Fibroblast of skin of right quadriceps (primary cell): ENCODE data around the gene ALDOC.
A peak's percentile ranks its signal among the peaks of the same experiment; 100 is the strongest.

Source experiments
- DNase-seq: peaks from one replicate; pipeline ENCODE4 v3.0.0-alpha.2; 2013

Gene ALDOC

DNA sequence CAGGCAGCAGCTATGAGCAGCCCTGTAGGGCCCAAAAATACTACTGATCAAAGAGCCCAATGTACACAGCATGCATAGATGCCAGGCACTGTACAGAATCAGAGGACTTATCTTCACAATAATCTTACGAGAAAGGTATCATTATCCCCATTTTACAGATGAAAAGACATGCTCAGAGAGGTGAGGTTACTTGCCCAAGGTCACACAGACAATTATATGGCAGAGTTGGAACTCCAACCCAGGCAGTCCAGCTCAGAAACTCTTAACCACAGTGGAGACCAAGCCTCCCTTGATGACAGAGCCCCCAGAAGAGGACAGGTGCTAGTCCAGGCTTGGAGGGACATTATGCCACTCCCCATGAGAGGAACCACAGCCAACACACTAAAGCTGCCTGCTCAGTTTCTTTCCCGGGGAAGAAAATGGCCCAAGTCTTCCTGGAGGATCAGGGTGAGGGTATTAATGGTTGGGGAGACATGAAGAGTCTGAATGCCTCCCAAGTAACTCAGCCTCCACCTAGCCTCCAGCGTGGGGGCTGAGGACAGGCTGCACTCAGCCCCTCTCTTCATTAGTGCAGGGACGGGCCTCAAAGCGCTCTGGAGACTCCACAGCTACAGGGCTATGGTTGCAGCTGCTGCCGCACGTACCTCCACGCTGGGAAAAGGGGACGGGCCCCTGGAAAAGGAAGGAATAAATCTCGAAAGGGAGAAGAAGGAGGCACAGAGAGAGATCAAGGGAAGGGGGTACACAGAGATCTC lies 25.1 kb downstream of the ALDOC start:
- DNase-seq, result no peak

DNA sequence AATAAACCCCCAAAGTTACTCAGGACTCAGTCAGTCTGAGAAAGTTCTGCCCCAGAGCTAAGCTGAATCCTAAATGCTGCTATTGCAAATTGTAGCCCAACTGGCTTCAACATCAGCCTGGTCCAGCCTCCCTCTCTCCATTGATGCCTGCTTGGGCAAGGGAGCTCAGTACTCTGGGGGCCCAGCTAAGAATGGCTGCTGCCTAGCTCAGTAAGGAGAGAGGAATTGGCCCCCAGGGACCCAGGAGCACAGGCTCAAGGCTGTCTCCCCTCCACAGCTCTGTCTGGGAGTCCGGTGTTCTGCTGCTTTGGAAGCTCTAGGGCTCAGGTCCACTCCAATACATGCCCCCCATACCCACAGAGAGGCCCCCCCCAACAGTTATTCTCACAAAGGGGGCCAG lies 25.8 kb downstream of the ALDOC start:
- DNase-seq, result no peak

DNA sequence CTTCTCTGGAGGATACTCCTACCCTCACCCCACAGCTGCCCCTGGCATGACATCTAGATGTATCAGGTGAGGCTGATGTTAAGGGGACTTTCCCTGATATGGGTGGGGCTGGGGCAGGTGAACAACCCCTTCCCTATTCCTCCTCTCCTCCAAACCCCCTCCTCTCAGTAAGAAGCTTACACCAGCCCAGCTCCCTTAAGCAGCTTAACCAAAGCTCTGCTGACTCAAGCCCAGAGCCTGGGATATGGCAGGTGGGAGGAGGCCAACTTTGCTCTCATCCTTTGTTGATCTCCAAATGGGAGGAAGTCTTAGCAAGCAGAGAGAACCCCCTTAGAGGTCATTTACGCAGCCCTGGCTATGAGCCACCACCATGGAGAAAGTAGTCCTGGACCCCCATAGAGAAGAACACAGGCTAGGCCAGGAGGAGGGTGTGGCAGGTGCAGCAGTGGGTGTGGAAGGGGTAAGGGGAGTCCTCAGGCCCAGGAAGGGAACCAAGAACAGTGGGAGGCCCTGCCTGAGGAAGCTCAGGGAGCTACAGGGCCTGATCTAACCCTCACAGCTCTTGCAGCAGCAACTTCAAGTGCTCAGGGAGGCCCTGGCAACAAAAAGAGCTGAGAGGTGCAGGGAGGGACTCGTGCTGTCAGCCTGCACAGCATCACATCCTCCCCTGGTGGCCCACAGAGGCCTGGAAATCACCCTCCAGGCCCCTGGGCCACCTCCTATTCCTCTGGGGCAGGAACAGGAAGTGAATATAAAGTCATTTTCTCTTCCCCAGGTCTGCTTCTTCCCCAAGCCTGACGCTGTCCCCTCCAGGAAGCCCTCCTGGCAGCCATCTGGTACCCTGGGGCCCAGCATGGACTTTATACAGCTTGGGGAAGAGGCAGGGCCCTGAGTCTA lies 27.2 kb downstream of the ALDOC start:
- DNase-seq, result no peak

DNA sequence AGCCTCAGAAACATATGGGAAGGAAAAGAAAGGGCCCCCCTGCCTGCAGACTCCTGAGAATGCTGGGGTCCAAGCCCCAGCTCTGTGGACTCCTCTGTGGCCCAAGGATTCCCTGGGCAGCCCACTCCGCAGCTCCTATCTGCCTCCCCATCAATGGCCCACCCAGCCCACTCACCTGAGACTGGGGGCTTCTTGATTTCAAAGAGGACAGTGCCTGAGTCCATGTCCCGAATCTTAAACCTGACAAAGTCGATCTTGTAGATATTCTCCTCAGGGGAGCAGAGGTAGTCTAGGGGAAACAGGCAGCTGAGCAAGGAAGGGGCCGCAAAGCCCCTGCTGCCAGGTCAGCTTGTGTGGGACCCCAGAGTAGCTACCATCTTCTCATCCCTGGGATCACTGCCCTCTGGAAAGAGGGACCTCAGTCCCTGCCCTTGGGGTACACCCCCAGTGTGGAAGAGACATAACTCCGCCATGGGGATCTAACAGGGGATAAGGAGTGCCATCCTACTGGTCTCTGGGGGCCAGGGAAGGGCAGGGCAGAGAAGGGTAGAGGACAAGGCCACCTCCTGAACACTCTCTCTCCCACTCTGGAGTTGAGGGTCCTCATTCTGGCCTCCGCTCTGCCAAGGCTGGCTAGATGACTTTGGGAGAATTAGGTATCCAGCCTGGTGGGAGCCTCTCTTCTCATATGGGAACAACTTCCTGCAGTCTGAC lies 28.1 kb downstream of the ALDOC start:
- DNase-seq, result no peak

DNA sequence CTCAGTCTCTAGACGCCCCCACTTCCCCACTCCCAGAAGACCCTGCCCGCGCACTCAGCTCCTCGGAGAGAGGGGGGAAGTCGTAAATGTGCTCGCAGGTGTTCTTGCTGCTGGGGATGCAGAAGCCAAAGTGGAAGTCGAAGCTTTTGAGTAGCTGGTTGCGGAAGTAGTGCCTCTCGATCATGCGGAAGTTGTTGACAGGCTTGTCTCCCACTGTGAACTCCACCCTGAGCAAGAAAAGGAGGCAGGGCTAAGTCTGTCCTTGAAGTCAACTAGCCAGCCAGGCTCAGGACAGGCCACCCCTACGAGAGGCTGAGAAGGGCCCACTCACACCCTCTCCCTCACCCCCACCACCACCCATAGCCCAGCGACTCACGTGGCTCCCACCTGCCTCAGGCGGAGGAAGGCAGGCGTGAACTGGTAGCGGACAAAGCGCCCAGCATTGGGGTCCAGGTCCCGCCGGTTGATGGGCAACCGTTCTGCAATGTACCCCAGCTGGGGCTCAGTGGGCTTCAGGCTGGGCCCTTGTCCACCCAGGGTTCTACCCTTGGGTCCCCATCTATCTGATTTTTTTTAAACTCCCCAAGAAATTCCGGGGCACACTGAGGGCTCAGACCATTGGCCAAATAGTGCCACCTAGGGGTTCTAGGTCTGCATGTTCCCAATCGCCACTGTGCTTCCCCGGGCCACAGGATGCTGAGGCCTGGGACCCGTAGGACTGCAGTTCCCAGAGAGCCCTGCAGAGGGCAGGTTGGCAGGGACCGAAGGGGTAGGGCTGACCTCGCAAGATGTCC lies 28.9 kb downstream of the ALDOC start:
- peak; percentile 46 for DNase-seq

DNA sequence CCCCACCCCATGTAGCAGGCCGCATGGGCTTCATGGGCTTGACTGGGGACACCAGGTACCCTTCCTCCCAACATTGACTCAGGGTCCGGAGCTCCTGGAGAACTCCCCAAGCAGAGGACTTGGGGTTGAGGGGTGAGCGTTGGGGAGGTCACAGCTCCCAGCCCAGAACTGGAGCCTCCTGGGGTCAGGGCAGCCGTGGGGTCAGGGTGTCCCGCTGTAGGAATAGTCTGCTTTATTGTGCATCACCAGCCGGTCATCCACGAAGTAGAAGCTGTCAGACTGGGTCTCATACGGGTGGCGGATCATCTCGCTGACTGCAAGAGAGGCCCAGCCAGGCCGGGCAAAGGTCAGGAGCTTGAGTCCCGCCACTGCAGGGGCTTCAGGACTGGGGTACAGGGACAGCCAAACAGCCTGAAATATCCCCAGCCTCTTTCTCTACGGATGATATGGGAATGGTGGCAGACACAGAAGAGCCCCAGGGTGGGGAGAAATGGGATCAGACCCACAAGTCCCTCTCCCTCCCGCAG lies 29.5 kb downstream of the ALDOC start:
- DNase-seq, result no peak

DNA sequence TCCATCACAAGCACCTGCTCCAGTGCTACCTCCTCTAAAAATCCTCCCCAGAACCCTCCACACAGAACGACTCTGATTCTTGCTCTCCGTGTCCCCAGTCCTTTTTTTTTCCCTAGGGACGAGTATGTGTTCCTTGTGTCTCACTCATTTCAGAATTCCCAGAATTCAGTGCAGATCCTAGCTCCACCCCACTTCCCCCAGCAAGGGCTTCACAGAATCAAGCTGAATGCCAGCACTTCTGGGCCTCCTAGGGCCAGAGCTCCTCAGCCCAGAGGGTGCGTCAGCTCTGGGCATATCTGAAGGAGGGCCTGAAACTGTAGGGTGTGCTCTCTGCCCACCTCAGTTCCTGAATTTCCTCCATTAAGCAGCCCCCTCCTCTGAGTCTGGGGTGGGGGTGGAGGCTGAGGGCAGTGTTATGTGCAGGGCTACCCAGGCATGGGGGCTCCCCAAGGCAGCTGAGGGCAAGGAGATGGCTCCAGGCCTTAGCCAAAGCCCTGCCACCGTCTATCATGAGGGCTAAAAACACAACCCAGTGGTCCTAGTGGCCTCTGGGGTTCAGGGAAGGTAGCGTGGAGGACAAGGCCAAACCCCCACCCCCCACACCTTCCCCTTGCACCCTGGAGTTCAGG lies 30.8 kb downstream of the ALDOC start:
- no peak for DNase-seq

DNA sequence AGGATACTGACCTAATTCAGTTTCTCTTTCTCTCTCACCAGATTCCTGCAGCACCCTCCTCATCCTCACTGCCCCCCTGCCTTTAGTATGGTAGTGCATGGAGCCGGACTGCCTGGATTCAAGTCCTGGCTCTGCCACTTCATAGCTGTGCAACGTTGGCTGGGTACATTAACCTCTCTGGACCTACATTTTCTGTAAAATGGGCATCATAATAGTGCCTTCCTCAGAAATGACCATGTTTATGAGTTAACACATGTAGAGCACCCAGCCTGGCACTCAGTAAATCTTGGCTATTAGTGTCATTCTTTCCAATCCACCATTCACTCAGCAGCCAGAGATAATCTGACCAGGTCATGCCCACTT lies 31.6 kb downstream of the ALDOC start:
- DNase-seq, result no peak

DNA sequence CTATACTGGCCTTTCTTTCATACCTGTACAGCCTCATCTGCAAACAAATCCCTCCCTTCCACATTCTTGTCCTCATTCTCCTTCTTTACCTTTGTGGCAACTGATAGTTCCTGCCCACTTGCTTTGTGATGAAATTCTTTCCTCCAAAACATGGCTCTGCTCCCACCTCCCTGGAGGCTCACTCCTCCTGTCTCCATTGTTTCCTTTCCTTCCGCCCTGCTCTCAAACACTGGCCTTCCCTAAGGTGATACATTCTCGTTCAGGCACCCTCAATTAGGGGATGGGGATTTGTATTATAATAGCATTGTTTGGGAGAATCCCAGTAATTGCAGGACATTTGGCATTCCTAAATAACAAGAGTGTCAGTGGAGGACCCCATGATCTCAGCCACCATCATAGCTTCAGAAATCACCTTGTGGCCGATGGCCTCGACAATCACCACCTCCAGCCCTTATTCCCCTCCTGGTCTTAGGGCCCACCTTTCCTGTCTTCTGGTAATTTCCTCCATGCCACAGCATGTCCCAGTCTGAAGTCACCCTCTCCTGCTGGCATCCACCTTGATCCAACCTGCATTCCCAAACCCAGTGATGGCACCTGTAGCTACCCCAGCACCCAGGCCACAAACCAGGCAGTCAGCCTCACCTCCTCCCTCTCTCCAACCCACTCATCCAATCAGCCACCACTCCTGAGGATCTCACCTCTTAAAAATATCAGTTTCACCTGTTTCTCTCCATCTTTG lies 32.1 kb downstream of the ALDOC start:
- DNase-seq, result no peak

DNA sequence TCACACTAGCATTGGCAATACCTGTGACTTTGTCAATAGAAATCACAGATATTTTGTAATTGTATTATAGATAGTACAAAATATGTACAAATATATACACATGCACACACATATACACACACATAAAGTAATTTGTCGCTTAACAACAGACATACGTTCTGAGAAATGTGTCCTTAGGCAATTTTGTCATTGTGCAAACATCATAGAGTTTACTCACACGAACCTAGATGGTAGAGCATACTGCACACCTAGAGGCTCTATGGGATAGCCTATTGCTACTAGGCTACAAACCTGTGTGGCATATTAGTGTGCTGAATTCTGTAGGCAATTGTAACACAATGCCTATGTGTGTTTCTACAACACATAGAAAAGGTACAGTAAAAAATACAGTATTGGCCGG lies 35.3 kb downstream of the ALDOC start:
- DNase-seq, result no peak

DNA sequence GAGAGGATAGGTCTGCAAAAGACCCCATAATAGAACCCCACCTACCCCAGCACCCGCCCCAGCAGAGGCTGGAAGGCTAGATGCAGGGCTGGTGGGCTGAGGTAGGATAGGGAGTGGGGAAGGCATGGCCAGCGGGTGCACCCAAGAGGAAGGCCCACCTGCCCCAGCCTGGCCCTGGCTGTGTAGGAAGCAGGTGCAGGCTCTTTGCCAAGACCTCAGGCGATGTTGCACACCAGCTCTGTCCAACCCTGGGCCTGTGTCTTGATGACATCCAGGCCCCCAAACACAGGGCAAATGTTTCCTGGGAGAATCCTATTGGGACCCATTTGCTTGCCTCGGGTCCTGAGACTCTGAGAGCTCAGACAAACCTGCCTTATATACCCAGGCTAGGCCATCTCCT lies 36.5 kb downstream of the ALDOC start:
- no peak for DNase-seq

DNA sequence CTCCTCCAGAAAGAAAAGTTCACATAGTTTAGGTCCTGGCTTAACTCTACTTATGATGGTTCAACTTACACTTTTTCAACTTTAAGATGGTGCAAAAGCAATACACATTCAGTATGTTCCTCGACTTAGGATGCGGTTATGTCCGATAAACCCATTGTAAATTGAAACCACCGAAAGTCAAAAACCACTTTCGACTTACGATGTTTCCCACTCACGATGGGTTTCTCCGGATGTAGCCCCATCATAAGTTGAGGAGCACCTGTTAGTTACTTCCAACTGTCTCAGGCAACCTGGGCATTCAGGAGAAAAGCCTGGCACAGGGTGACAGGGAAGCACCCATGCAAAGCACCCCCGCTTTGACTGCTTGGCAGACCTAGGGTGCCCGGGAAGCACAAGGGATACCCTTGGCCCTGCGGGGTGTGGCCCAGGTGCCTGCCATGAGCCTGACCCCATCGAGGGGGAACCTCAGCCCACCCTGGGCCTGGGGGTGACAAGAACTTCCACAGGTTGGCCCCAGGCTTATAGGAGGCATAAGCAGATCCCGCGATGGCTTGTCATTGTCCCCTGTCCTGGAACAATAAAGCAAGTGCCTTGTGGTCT lies 38.3 kb downstream of the ALDOC start:
- DNase-seq, result no peak

DNA sequence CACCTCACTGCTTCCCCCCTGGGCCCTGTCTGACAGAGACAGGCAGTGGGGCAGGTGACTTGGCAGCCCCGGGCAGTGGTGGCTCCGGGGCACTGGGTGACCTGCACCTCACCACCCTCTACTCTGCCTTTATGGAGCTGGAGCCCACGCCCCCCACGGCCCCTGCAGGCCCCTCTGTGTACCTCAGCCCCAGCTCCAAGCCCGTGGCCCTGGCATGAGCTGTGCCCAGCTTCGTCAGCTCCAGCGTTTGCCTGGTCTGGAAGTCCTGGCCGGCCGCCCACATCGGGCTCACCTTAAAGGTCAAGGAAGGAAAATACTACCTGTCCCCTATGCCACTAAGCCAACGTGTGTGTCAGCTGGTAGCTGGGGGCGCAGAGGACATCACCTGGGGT lies 39.5 kb downstream of the ALDOC start:
- DNase-seq, result no peak

DNA sequence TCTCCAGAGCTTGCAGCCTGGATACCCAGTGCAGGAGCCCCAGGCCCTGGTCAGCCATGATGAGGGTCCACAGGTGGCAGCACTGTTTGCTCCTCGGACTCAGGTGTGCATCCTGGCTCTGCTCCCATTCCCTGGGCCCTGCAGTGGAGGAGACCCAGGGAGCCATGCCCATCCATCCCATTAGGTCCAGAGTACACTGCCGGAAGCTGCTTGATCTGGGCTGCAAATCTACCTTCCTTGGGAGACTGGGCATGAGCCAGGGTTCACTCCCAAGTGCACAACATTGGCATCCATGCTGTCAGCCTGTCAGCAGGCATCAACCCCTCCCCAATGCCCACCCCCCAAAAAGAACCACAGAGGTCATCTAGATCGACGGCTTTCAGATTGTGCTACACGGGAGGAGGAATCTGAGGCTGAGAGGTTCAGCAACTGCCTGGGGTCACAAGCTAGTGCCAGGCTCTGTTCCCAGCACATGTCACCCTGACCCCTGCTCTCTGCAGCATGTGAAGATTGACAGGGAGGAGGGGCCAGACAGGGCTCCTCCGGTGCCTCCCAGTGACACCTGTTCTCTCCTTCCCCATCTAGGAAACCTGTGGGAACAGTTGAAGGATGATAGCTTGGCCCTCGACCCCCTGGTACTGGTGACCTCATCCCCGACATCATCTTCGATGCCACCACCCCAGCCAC lies 40.0 kb downstream of the ALDOC start:
- no peak for DNase-seq

DNA sequence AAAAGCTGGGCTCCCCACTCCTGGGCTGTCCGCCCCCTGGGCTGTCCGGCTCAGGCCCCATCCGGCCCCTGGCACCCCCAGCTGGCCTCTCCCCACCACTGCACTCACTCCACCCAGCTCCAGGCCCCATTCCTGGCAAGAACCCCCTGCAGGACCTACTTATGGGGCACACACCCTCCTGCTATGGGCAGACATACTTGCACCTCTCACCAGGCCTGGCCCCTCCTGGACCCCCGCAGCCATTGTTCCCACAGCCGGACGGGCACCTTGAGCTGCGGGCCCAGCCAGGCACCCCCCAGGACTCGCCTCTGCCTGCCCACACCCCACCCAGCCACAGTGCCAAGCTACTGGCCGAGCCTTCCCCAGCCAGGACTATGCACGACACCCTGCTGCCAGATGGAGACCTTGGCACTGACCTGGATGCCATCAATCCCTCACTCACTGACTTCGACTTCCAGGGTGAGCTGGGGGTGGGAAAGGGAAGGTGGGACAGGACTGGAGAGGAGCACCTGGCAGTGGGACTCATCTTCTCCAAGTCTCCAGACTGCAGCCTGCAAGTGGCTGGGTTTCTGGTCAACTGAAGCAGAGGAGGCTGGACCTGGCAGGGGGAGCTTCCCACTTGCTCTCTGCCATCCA lies 41.8 kb downstream of the ALDOC start:
- no peak for DNase-seq

DNA sequence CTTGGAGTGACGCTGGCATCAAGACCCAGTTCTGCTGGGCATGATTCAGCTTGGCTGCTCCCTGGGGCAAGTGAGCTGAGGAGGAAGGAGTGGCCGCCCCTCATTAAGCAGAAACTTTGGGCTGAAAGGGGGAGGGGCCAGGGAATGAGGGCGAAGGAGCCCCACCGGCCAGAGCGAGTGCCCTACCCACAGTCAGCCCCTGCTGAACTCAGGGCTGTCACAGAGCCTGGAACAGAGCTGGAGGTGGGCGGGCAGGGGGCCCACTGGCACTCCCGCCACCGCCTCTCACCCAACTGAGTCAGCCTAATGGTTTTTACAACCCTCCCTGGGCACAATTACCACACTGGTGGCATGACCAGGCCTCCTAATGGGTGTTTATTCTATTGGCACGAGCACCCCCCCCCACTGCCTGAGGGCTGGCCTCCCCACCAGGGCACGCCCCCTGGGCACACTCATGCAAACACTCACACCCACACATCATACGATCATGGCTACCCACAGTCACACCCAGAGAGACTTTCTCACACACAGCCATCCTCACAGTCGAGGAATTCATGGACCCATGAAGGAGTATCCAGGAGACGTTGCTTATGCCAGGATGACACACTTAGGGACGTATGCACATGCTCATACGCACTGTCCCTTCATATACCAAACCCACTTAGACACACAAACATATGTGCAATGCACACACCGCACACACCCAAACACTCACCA lies 43.4 kb downstream of the ALDOC start:
- DNase-seq, result no peak

DNA sequence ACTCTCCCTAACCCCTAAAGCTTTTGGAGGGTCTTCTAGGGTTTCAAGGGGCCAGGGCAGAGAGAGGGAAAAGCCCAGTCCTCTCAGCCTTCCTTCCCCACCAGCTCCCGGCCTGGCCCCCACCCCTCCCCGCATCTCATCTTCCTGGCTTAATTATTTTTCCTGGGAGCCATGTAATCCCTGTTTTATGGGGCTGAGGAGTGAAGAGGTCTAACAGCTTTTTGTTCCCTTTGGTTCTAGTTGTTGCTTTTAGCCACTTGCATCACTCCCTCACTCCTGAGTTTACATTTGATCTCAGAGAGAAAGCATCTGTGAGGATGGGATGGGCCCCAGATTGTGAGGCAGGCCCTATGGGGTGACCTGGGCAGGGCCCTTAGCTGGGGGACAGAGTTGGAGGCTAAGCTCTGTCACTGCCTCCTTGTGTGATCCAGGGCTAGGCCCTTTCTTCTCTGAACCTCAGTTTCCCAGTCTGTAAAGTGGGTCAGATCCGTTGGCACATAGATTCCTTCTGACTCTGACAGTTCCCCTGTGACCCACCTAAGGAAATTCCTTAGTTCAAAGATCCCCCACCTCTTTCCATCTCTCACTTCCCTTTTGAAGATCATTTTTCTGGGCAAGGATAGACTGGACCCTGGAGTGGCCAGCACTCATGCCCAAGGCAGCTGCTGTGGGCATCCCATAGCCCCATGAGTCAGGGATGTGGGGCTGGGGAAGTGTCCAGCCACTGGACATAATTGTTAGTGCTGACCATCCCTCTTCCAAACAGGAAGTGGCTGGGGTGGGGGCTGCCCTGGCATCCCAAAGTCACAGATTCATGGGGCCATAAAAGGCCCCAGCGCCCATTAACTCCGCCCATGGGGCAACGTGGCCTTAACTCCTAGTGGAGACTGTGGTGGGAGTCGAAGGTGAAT lies 44.4 kb downstream of the ALDOC start:
- no peak for DNase-seq

DNA sequence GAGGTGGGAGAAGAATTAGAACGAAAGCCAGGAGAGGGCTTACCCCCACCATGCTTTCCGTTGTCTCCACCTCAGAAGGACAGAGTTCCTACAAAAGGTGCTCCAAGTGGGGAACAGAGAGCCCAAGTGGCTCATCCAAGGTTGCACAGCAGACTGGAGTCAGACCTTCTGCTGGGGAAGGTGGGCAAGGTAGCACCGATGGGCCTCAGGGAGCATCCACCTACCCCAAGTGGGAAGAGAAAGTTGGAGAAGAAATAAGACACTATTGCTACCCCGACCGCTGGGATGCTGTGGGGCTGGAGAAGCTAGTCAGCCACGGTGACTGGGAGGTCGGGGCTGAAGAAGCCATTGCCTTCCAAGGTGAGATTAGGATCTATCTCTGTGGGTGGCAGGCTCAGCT lies 45.8 kb downstream of the ALDOC start:
- DNase-seq, result no peak
